Stimulated activated CD8-positive, alpha-beta memory T cell treated with anti-CD3 and anti-CD28 coated beads, Interleukin-15, amount 100 ng/mL, for 4 hours (primary cell): ENCODE measurements around the gene PSME3IP1.

Experiments
- DNase-seq, 2 donors: peaks; one replicate each; pipeline ENCODE4 v3.0.0-alpha.2; 2020; ENCODE audit warnings: low read depth in 2 of 2

Gene PSME3IP1

GRCh38 chr16:57144027-57144426 lies 41.8 kb downstream of the PSME3IP1 start:
- DNase-seq = no peak

DNA sequence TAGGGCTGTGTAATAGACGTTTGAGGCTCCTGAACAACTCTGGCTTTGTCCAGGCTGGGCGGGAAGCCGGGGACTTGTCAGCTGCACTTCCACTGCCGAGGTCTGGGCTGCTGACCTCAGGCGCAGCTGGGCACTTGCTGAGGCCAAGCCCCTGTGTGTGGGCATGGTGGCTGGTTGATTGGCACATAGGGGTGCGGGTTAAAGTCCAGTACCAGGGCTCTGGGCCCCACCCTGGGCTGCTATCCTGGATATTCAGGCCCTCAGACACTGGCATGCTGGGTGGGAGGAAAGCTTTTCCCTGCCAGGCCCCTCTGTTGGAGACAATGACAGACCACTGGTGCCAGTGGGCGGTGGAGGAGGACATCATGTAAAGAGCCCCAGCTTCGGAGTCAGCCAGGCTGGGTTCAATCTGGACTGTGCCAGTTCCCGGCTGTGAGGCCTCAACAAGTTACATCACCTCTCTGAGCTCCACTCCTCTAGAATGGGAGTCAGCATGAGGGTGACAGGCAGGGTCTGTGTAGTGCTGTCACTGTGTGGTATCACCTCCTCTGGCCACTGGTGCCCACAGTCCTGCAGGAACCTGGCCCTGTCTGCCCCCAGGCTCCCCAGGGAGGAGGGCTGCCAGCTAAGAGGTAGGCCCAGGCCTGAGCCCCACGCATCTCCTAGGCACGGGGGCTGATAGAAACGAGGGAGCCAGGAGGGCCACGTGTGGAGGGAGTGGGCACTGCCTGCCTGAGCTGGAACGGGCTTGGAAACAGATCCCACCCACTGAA lies 42.5 kb downstream of the PSME3IP1 start:
- no peak for DNase-seq

DNA sequence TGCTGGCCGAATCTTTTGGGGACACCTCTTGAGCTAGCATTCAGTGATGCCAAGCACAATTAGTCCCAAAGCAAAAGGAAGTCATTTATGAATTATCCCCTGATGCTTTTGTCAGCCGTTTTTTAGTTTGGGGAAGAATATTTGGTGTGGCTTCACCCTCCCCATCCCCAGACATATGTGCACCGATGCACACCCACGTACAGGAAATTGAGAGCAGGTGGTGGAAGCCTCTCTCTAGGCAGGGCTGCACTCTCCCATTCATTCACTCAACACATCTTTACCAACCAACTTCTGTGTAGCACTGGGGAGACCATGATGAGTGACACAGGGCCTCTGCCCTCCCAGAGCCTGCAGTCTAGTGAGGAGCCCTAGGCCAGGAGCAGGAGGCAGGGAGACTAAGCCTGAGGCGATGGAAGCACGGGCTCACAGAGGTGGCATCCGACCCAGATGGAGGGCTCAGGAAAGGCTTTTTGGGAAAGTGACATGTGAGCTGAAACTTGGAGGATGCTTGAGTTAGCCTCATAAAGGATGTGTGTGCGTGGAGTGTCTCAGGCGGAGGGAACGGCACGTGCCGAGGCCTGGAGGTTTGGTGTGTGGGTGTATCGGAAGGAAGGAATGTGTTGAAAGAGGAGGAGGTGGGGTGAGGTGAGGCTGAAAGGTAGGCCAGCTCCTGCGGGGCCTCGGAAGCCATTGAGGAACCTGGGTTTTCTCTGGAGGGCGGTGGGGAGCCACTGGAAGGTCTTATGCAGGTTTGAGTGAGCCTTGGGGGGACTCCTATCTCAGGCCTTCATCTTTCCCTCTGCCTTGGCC lies 43.8 kb downstream of the PSME3IP1 start:
- no peak for DNase-seq

DNA sequence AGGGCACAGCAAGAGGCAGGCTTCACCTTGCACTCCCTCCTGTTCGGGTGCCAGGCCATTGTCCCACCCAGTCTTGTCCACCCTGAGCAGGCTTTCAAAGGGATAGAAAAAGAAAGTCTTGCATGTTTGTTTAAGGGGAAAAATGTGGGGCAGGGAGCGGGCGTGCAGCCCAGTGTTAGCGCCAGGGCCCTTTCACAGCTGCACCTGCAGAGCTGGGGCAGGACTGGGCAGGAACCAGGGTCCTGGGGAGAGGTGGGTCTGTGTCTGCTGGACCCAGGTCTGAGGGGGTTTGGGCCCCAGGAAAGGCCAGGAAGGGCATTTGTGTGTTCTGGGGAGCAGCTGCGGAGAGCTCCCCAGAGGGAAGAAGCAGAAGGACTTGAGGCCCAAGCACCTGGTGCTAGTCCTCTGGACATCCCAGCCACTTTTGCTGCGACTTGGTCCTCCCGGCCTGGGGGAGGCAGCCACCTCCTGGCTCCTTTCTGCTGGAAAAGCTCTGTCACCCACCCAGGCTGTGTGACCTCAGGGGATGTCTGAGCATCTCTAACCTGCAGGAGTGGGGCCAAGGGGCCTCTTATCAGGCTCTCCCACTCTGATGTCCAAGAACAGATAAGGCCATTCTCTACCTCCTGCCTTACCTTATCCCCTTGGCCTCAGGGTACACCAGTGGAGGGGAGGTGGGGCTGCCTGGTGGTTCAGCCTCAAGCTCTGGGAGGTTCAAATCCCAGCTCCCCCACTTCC lies 44.7 kb downstream of the PSME3IP1 start:
- DNase-seq = no peak

DNA sequence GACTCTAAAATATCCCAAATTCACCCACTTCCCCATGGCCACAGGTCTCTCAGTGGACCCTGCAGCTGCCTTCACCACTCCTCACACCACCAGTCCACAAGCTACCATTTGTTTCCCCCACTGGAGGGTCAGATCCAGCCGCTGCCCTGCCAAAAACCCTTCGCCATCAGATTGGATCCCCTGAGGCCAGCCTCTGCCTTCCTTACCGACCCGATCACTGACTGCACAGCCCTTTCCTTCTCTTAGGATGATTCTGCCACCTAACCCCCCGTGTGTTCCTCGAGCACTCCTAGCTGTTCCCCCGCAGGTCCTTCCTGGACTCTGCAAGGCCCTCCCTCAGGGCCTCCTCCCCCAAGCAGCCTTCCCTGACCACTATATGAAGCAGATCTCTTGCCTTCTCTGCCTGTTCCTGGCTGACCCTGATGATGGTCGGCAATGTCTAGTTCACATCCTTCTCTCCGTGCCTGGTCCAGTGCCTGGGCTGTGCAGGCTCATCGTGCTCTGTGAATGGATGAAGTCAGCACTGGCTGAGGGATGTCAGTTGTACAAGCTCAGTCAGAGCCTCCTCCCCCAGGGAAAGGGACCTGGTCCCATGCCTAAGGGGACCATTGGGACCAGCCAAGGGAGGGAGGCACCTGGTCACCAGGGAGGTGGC lies 47.4 kb downstream of the PSME3IP1 start:
- no peak for DNase-seq

DNA sequence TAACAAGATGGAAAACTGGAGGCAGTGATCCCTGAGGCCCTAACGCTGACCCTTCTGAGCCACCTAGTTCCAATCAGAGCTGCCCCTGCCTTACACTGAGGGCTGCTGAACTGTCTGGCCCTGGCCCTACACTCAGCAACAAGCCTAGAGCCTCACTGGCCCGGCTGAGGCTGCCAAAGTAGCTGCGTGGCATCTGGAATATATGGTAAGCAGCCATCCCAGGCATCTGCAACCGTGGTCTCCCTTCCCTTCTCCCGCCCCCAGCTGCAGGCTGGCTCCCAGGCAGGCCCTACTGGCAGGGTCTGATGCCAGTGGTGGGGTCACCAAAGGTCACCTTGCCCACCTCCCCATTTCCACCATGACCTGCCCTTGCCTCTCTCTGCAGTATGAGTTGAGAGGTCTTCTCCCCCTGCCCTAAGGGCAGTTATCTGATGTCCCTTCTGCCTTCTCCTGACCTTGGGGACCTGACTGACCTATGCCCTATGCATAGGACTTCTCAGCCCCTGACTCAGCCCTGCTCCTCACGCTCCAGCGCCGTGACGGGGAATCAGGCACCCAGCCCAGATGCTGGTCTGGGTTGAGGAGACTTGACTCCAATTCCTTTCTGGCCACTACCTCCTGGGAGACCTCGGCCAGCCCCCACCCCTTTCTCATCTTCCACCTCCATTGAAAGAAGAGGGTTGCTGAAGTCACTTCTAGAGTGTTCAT lies 48.1 kb downstream of the PSME3IP1 start:
- no peak for DNase-seq

- no peak for DNase-seq
These were observed 48.8 kb downstream of the PSME3IP1 start for GRCh38 chr16:57137043-57137442.

DNA sequence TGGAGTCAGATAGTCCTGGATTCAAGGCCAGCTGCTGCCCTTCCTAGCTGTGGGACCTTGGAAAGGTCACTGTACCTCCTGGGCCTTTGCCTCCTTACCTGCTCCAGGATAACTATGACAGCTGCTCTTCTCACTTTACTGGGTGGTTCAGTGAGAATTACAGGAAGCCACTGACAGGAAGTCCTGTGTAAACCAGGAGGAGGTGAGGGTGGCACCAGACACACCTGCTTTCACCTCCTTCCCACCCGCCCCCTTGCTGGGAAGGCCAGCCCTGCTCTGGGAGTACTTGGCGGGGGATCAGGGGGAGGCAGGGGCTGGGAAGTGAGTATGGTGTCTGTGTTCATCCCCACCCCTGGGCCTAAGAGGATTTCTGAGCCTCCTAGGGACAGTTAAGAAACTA lies 50.9 kb downstream of the PSME3IP1 start:
- DNase-seq = no peak

DNA sequence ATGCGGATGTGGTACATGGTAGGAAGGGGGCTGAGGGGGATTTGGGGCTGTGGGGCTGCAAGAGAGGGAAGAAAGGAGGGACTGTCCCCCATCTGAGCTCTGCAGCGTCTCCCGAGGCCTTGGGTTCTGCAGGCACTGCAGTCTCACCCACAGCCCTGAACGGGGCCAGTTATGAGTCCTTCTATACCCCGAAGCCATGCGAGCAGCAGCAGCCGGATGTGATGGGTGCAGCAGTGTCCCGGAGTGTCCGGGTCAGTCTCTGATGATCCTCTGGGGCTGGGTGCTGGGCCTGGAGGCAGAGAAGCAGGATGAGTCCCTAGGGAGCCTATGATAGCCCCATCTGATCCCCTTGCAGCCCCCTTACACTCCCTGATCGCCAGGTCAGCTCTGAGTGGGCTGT lies 52.0 kb downstream of the PSME3IP1 start:
- no peak for DNase-seq

DNA sequence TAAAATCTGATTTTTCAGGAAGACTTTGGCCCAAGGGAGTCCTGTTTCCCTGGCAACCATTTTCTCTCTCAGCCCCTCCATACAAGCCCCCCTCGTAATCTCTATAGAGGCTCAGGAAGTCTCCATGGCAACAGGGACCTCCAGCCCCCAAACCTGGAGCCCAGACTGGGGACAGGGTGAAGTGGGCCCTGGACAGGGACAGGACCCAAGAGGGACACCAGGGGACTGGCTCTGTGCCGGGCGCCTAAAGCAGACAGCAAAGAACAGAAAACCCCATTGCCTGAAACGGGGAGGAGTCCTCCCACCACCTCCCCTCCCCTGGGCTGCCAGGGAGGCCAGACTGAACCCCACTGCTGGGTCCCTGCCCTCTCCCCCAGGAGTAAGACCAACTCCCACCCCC lies 52.8 kb downstream of the PSME3IP1 start:
- no peak for DNase-seq

DNA sequence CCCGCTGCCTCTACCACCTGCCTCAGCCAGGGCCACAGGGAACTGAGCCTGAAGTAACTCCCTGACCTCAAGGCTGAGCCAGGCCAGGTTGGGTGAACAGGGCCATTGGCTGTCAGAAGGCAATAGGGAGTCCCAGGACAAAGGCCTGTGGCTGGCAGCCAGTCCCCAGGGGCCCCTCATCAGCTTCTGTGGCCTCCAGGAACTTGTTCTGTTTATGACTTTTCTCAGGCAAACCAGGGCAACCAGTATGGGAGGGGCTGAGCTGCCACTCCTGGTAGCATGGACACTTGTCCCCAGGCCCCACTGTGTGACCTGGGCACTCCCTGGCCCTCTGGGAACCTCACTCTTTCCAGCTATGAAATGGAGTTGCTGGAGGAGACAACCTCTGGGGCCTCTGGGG lies 53.4 kb downstream of the PSME3IP1 start:
- DNase-seq = no peak

DNA sequence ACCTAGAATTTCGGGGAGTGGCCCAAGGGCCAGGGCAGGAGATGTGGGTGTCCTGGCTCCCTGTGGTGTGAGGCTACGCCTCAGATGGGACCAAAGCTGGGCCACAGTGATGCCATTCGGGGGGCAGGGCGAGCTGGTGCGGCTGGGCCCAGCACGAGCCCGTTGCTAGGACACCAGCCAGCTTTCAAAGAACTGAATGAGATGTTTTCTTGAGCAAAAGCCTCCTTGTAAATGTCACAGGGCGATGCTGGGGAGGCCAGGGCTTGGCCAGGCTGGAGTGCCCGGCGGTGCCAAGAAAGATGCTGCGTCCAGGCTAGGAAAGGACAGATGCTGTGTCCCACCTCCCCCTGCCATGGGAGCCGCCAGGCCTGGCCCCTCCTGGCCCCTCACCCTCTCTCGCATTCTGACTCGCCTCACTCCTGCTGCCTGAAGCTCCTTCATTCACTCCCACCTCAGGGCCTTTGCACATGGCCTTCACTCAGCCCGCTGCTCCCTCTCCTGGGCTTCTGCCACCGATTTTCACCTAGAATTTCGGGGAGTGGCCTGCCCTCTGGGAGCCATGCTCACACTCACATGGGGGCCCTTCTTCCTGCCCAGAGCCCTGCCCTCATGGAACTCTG lies 54.4 kb downstream of the PSME3IP1 start:
- no peak for DNase-seq

DNA sequence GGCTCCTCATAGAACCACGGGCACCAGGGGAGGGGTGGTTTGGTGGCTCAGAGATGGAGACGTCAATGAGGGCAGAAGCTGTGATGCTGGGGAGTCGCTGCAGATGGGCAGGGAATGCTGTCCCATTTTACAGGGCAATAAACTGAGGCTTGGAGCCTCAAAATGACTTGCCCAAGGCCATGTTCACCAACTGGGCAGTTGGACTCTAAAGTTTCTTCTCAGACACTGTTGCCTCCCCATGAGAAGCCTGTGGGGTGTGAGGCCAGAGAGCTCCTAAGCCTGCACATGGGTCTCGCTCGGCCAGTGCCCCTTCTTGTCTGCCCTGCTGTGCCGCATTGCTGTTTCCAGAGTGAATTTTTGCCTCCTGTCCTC lies 54.9 kb downstream of the PSME3IP1 start:
- DNase-seq = no peak

- peak in 1 of 2 donors; percentile 16 for DNase-seq
These were observed 57.0 kb downstream of the PSME3IP1 start for GRCh38 chr16:57128771-57129389.

DNA sequence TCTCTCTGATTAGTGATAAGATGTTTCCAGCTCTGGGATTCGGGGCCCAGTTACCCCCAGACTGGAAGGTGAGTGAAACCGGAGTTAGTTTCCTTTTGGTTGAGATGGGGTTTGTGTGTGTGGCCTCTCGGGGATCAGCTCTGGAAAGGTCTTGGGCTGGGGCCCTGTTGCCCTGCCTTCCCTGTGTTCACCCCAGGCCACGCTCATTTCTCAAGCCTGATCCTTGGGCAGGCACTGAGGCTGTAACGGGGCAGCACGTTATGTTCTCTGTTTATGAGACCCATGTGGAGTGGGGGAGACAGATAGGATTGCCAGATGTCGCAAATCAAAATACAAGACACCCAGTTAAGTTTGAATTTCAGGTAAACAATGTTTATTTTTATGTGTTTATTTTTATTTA lies 58.0 kb downstream of the PSME3IP1 start:
- no peak for DNase-seq

DNA sequence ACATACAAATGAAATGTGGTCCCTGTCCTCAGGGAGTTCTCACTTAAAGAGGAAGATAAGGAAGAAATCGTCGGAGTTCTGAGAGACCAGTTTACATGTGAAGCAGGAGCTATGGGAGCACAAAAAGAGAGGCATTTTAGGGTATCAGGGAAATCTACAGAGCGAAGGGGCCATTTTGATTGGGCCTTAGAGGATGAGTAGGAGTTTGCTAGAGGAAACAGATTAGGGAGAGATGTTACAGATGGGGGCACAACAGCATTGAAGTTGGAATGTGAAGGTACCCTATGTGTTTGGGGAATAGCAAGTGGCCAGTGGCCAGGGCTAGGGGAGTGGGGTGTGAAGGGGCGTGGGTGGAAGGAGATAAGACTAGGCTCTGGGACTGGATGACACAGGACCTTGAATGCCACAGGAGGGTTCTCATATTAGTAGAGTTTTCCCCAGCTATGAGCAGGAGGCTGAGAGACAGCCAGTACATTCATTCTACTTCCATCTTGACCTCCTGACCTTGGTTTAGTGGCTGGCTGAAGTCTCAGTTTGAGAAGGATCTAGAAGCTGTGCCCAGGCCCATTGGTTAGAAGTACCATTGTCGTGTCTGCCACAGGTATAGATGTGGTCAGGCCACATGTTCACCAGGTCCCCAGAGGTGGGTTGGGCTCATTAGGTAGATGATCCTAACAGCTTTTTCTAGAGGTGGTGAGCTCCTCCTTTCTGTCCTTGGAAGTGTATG lies 58.6 kb downstream of the PSME3IP1 start:
- no peak for DNase-seq

DNA sequence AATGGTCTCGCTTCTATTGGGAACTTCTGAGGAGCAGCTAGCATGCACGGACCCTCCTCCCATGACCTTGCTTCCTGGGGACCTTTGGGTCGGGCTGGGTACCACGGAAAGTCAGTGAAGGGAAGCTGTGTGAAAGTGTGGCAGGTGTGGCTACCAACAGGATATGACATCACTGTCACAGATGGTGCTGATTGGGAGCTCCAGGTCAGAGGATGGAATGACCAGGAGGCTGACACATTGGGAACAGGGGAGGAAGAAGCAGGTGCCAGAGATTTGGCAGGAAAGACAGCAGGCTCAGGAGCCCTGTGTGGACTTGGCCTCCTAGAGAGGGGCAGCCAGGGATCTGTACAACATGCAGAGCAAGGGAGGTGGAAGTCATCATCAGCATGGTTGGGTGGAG lies 59.4 kb downstream of the PSME3IP1 start:
- DNase-seq = no peak

DNA sequence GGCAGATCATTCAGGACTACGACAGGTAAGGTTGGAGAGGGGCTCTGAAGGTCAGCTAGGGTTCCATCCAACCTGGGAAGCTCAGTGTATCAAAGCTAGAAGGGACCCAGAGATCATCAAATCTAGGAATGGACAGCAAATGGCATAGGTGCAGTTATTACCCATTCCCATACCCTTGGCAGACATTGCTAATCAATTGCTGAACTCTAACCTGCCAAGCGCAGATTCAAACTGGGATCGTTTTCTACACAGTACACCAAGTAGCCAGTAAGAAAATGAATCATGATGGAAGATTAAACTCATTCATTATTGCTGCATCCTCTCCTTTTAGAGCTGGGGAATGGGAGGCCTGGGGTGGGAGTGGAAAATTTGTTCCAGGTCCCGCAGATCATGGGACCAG lies 59.9 kb downstream of the PSME3IP1 start:
- DNase-seq = no peak

DNA sequence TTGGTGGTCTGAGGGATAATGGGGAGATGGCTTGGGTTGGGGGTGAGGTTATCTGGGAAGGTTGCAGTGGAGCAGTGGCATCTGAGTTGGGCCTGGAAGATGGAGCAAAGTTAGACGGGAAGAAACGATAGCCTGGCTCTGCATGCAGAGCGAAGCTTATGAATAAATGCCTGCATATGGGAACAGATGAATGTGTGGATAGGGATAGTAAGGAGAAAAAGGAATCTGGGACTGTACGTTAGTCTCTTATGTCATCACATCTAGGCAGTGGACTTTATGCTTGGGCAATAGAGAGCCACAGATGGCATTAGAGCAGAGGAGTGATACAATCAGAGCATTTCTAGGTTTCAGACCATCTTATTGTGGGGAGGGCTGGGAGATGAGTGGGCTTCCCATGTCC lies 60.5 kb downstream of the PSME3IP1 start:
- DNase-seq = no peak
